Stimulated activated CD8-positive, alpha-beta memory T cell treated with anti-CD3 and anti-CD28 coated beads, Interleukin-15, amount 100 ng/mL, for 48 hours (primary cell): ENCODE measurements around the gene ZSWIM4.
A peak's percentile ranks its signal among the peaks of the same experiment; 100 is the strongest.
"Not testable (repeated sequence)": the region's sequence is repeated elsewhere in the genome, so short reads cannot be mapped to it uniquely, and the experiment has no call there.

Source experiments
- DNase-seq, 2 donors: peaks; one replicate each; pipeline ENCODE4 v3.0.0-alpha.2; 2020; ENCODE audit warnings: low read depth in 2 of 2

ZSWIM4 gene

GRCh38 chr19:13778398-13778797, 16.8 kb upstream of the ZSWIM4 start:
- no peak for DNase-seq

- DNase-seq = no peak
These were observed 16.4 kb upstream of the ZSWIM4 start for GRCh38 chr19:13778847-13779246.

- DNase-seq = not testable (repeated sequence)
These were observed 15.4 kb upstream of the ZSWIM4 start for GRCh38 chr19:13779794-13780193.

- no peak for DNase-seq
These were observed 13.7 kb upstream of the ZSWIM4 start for GRCh38 chr19:13781547-13781946.

GRCh38 chr19:13782537-13782936, 12.7 kb upstream of the ZSWIM4 start:
- no peak for DNase-seq

- DNase-seq = no peak
These were observed 11.4 kb upstream of the ZSWIM4 start for GRCh38 chr19:13783565-13784500.

- peak; percentile 51 to 54 for DNase-seq
These were observed 10.4 kb upstream of the ZSWIM4 start for GRCh38 chr19:13784731-13785452.

- DNase-seq = no peak
These were observed 6.3 kb upstream of the ZSWIM4 start for GRCh38 chr19:13788991-13789390.

- no peak for DNase-seq
These were observed 4.9 kb upstream of the ZSWIM4 start for GRCh38 chr19:13790354-13790753.

GRCh38 chr19:13793317-13793716, 1.9 kb upstream of the ZSWIM4 start:
- DNase-seq = not testable (repeated sequence)

GRCh38 chr19:13794398-13794756, 866 bp upstream of the ZSWIM4 start:
- DNase-seq = no peak

GRCh38 chr19:13795595-13796300, 505 bp downstream of the ZSWIM4 start:
- DNase-seq = no peak

GRCh38 chr19:13796301-13797057, 1.2 kb downstream of the ZSWIM4 start:
- no peak for DNase-seq

- DNase-seq = no peak
These were observed 1.8 kb downstream of the ZSWIM4 start for GRCh38 chr19:13797058-13797440.

GRCh38 chr19:13797870-13798269, 2.6 kb downstream of the ZSWIM4 start:
- DNase-seq = no peak

GRCh38 chr19:13799669-13800068, 4.4 kb downstream of the ZSWIM4 start:
- DNase-seq = no peak

GRCh38 chr19:13803038-13803437, 7.8 kb downstream of the ZSWIM4 start:
- DNase-seq = no peak

GRCh38 chr19:13804830-13805683, 9.8 kb downstream of the ZSWIM4 start:
- no peak for DNase-seq

GRCh38 chr19:13806728-13807127, 11.5 kb downstream of the ZSWIM4 start:
- DNase-seq = no peak

GRCh38 chr19:13807421-13808021, 12.3 kb downstream of the ZSWIM4 start:
- no peak for DNase-seq
